SJCRH30 (cell line): ENCODE data around the gene CDCA3. TPM values are rescaled to one million over a fixed set of nuclear protein-coding genes. Genes with fewer than 3 reads are reported as not detected.

Source experiments
- DNase-seq, 2 experiments: peaks; one replicate each; pipeline ENCODE4 v3.0.0-alpha.2; 2015 to 2020
- H3K27ac ChIP-seq: fragments of 250-450 bp; sonication (Bioruptor Pico); 2 replicates; pipeline ENCODE4 v1.5.1; 2020; ENCODE audit warnings: mild to moderate bottlenecking, moderate library complexity
- H3K27me3 ChIP-seq: fragments of 250-450 bp; sonication (Bioruptor Pico); 2 replicates; pipeline ENCODE4 v1.5.1; 2020; ENCODE audit warnings: mild to moderate bottlenecking, moderate library complexity
- H3K36me3 ChIP-seq: fragments of 250-450 bp; sonication (Bioruptor Pico); 2 replicates; pipeline ENCODE4 v1.5.1; 2020; ENCODE audit warnings: mild to moderate bottlenecking, moderate library complexity
- H3K4me1 ChIP-seq: fragments of 250-450 bp; sonication (Bioruptor Pico); 2 replicates; pipeline ENCODE4 v1.5.1; 2020; ENCODE audit warnings: mild to moderate bottlenecking, moderate library complexity
- H3K4me3 ChIP-seq: fragments of 250-450 bp; sonication (Bioruptor Pico); 2 replicates; pipeline ENCODE4 v1.5.1; 2020; ENCODE audit warnings: mild to moderate bottlenecking, moderate library complexity
- H3K9me3 ChIP-seq: fragments of 250-450 bp; sonication (Bioruptor Pico); replicated peaks from 2 replicates; pipeline ENCODE4 v1.5.1; 2020; ENCODE audit warnings: mild to moderate bottlenecking, moderate library complexity
- total RNA-seq: library from RNA; depleted of rRNA; stranded (reverse); fragments of >200 nt; shearing (Covaris generic); gene quantifications from 2 replicates; pipeline ENCODE4 v1.2.3, GENCODE V29; 2014; rRNA removed

Gene CDCA3
- total RNA-seq, 1 experiment from 2014 or later = 96.8 TPM

DNA sequence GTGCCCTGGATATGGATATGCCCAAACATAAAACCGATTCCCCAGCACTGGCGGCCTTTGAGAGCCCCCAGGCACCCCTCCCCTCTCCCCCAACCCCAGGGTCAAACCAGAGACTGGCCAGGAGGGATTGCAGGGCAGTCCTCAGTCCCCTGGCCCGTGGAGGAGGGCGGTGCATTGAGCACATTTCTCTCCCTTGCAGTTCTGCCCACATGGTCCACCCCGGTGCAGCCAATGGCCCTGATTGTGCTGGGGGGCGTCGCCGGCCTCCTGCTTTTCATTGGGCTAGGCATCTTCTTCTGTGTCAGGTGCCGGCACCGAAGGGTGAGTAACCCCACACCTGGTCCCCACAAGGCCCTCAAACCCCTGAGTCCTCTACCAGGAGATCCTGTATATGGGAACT lies 32.9 kb downstream of the CDCA3 start:
- no peak overlapping the region for H3K27ac ChIP-seq
- H3K9me3 ChIP-seq = no peaks in the 10 kb centered on the region
- H3K4me1 ChIP-seq = peaks cover 10% of the 10 kb centered on the region; the same call in 1 of the 2 replicates
- H3K4me3 ChIP-seq = no peak overlapping the region
- peaks cover 14% of the 10 kb centered on the region for H3K27me3 ChIP-seq
- H3K36me3 ChIP-seq = no peaks in the 10 kb centered on the region
- no peak for DNase-seq

DNA sequence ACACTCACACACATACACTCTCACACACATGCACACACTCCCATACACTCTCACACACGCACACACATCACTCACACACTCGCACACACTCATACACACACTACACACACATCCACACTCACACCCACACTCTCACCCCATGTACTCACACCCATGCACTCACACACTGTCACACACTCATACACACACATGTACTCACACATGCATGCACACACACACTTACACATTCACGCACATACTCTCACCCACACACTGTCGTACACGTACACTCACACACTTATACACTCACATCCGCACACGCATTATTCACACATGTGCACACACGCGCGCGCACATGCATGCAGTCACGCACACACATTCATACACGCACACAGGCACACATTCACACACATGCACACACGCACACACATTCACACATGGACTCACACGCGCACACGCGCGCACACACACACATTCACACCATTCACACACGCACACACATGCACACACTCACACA lies 33.4 kb downstream of the CDCA3 start:
- peaks cover 14% of the 10 kb centered on the region for H3K27me3 ChIP-seq
- no peak for DNase-seq
- no peaks in the 10 kb centered on the region for H3K36me3 ChIP-seq

DNA sequence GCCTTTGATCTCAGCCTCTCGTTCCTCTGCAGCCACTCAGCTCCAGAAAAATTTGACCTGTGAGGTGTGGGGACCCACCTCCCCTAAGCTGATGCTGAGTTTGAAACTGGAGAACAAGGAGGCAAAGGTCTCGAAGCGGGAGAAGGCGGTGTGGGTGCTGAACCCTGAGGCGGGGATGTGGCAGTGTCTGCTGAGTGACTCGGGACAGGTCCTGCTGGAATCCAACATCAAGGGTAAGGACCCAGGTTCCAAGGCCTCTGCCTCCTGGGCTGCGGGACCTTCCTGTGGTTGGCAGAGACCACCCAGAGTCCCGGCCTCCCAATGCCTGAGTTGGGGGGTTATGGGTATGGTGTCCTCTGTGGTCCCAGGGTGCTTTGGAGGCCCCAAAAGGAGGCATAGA lies 34.0 kb downstream of the CDCA3 start:
- Histone ChIP-seq H3K9me3 (no peaks in the 10 kb centered on the region), H3K4me3 (no peak overlapping the region), H3K27me3 (peaks cover 15% of the 10 kb centered on the region), H3K27ac (no peak overlapping the region), H3K4me1 (peaks cover 10% of the 10 kb centered on the region; the same call in 1 of the 2 replicates), H3K36me3 (no peaks in the 10 kb centered on the region)
- DNase-seq = no peak

More for the DNA sequence above, 33.4 kb downstream of the CDCA3 start:
- H3K27ac ChIP-seq = no peak overlapping the region
- no peaks in the 10 kb centered on the region for H3K9me3 ChIP-seq
- H3K4me1 ChIP-seq = peaks cover 10% of the 10 kb centered on the region; the same call in 1 of the 2 replicates
- no peak overlapping the region for H3K4me3 ChIP-seq

DNA sequence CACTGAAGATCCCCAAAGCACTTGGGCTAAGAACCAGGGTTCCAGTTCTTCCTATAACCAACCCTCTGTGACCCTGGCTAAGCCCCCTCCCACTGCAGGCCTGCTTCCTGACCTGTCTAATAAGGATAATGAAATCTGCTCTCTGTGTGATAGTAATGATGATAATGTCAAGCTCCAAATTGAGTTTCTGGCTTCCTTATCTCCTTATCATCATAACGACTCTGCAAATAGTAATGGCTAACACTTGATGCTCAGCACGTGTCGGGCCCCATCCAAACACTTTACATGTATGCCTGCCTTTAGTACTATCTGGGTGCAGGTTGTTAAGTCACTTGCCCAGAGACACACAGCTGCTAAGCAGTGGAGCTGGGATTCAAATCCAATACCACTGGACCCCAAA lies 34.5 kb downstream of the CDCA3 start:
- Histone ChIP-seq H3K27me3 (peaks cover 18% of the 10 kb centered on the region), H3K27ac (no peak overlapping the region), H3K4me1 (peaks cover 7% of the 10 kb centered on the region; the same call in 1 of the 2 replicates), H3K4me3 (no peak overlapping the region), H3K36me3 (no peaks in the 10 kb centered on the region), H3K9me3 (no peaks in the 10 kb centered on the region)
- peak in 1 of 2 experiments; percentile 0 for DNase-seq

DNA sequence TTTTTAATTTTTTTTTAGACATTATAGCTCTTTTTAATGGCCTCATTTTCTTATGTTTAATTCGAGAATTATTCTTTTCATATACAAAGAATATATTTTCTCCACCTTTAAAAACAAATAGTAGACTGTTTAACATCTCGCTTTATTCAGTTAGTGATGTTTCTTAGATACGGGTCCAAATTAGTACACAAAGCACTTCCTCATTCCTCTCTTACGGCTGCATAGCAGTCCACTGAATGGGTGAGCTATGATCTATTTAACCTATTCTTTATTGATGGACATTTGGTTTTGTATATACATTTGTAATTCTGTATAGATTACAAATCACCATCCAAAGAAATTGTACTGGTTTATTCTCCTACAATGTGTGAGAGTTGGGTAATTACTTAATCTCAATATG lies 37.7 kb downstream of the CDCA3 start:
- H3K27ac ChIP-seq = no peak overlapping the region
- H3K9me3 ChIP-seq = no peaks in the 10 kb centered on the region
- no peaks in the 10 kb centered on the region for H3K36me3 ChIP-seq
- no peaks in the 10 kb centered on the region for H3K4me1 ChIP-seq
- peaks cover 13% of the 10 kb centered on the region; the same call in 1 of the 2 replicates for H3K27me3 ChIP-seq
- no peak for DNase-seq
- H3K4me3 ChIP-seq = no peak overlapping the region

DNA sequence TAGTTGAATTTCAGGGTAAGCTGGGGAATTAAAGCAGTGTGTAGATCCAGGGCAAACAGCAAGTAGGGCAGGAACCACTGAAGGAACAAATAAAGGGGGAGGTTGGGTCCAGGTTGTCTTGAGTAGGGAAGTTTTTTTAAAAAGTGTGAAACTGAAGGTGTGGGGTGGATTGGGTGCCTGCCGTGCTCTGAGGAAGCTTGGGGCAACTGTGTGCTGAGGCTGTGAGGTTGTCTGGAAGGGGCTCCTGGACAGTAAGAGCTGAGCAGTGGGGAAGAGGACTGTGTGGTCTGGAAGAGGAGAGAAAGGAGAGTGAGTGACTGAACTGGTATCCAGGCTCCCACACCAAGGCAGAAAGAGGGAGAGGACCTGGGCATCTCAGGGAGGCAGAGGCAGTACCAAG lies 40.3 kb downstream of the CDCA3 start:
- Histone ChIP-seq H3K27me3 (peaks cover 13% of the 10 kb centered on the region; the same call in 1 of the 2 replicates), H3K4me1 (no peaks in the 10 kb centered on the region), H3K4me3 (no peak overlapping the region), H3K27ac (no peak overlapping the region), H3K36me3 (no peaks in the 10 kb centered on the region), H3K9me3 (no peaks in the 10 kb centered on the region)
- no peak for DNase-seq

DNA sequence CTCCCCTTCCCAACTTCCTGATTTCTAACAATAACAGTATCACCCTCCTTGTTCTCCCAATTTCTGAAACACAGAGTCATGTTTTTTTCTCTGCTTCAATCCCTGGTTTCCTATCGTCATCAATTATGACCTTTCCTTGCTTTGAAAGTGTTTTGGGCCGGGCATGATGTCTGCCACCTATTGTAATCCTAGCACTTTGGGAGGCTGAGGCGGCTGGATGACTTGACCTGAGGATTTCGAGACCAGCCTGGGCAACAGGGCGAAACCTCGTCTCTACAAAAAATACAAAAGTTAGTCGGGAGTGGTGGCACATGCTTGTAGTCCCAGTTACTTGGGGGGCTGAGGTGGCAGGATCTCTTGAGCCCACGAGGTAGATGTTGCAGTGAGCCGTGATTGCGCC lies 42.0 kb downstream of the CDCA3 start:
- Histone ChIP-seq H3K4me1 (no peaks in the 10 kb centered on the region), H3K9me3 (no peaks in the 10 kb centered on the region), H3K27me3 (peaks cover 13% of the 10 kb centered on the region; the same call in 1 of the 2 replicates), H3K27ac (no peak overlapping the region), H3K36me3 (no peaks in the 10 kb centered on the region), H3K4me3 (no peak overlapping the region)
- no peak for DNase-seq

DNA sequence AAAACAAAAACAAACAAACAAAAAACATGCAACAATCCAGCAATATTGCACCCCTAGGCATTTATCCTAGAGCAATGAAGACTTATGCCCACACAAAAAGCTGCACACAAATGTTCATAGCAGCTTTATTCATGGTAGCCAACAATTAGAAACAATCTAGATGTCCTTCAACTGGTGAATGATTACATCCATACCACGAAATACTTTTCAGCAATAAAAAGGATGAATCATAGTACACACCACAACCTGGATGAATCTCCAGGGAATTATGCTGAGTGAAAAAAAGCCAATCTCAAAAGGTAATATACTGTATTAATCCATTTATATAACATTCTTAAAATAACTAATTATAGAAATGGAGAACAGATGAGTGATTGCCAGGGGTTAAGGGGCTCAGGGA lies 43.9 kb downstream of the CDCA3 start:
- Histone ChIP-seq H3K36me3 (no peaks in the 10 kb centered on the region), H3K4me1 (no peaks in the 10 kb centered on the region), H3K4me3 (no peak overlapping the region), H3K27ac (no peak overlapping the region), H3K27me3 (peaks cover 13% of the 10 kb centered on the region; the same call in 1 of the 2 replicates), H3K9me3 (no peaks in the 10 kb centered on the region)
- DNase-seq = no peak

DNA sequence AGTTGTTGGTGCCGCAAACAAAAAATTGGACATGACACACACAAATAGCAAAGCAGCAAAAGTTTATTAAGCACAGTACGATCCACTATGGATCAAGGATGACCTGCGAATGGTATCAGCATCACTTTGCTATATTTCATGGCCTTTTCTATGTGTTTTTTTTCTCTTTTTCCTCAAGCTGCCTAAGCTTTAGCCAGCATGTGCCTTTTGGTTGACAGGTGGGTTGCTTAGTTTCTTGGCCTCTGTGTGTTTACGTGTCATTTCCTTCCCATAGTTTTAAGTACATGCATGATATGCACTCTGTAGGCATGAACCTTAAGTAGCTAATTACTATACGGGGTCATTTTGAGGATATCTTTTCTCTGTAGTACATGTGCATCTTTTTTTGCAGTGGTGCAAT lies 51.9 kb downstream of the CDCA3 start:
- no peak overlapping the region for H3K4me3 ChIP-seq
- H3K27me3 ChIP-seq = peaks cover 14% of the 10 kb centered on the region
- H3K9me3 ChIP-seq = no peaks in the 10 kb centered on the region
- no peak for DNase-seq
- no peaks in the 10 kb centered on the region for H3K4me1 ChIP-seq
- H3K27ac ChIP-seq = no peak overlapping the region
- H3K36me3 ChIP-seq = no peaks in the 10 kb centered on the region

Other genes starting within 250 kb of the CDCA3 start
- 300 and 311 TPM in 2 replicates for gene CHD4, start 243.9 kb downstream of the CDCA3 start, total RNA-seq
- gene LPAR5, start 215.3 kb downstream of the CDCA3 start, total RNA-seq = not detected in 2 replicates
- gene ACRBP, start 203.9 kb downstream of the CDCA3 start, total RNA-seq = 0.28 TPM in 1 of 2 replicates, not detected in the other
- gene ING4, start 188.2 kb downstream of the CDCA3 start, total RNA-seq = 25.1 and 28.7 TPM in 2 replicates
- 40.5 and 46.5 TPM in 2 replicates for gene ZNF384, start 161.9 kb downstream of the CDCA3 start, total RNA-seq
- gene PIANP, start 150.5 kb downstream of the CDCA3 start, total RNA-seq = 0.15 and 0.28 TPM in 2 replicates
- gene COPS7A, start 127.2 kb downstream of the CDCA3 start, total RNA-seq = 34.1 and 35.9 TPM in 2 replicates
- 161 and 175 TPM in 2 replicates for gene MLF2, start 98.1 kb downstream of the CDCA3 start, total RNA-seq
- gene PTMS, start 84.9 kb downstream of the CDCA3 start, total RNA-seq = 84.2 and 89.9 TPM in 2 replicates
- 0.16 TPM in 1 of 2 replicates, not detected in the other for gene LAG3, start 78.8 kb downstream of the CDCA3 start, total RNA-seq
- not detected in 2 replicates for gene CD4, start 61.8 kb downstream of the CDCA3 start, total RNA-seq
- 2.2 and 3.5 TPM in 2 replicates for gene GPR162, start 29.5 kb downstream of the CDCA3 start, total RNA-seq
- 13.7 and 19.3 TPM in 2 replicates for gene P3H3, start 22.9 kb downstream of the CDCA3 start, total RNA-seq
- gene GNB3, start 10.4 kb downstream of the CDCA3 start, total RNA-seq = 2.2 and 3.2 TPM in 2 replicates
- 76.7 and 78.0 TPM in 2 replicates for gene USP5, start 864 bp upstream of the CDCA3 start, total RNA-seq
- 1,296 and 1,386 TPM in 2 replicates for gene TPI1, start 16.2 kb upstream of the CDCA3 start, total RNA-seq
- 2.6 and 3.7 TPM in 2 replicates for gene SPSB2, start 22.0 kb upstream of the CDCA3 start, total RNA-seq
- gene LRRC23, start 53.5 kb upstream of the CDCA3 start, total RNA-seq = 3.6 and 3.8 TPM in 2 replicates
- 1.8 and 2.1 TPM in 2 replicates for gene ENO2, start 63.3 kb upstream of the CDCA3 start, total RNA-seq
- 13.2 and 14.2 TPM in 2 replicates for gene ATN1, start 76.7 kb upstream of the CDCA3 start, total RNA-seq
- gene RNU7-1, start 92.5 kb upstream of the CDCA3 start, total RNA-seq = not detected in 2 replicates
- 193 and 245 TPM in 2 replicates for gene C12orf57, start 92.7 kb upstream of the CDCA3 start, total RNA-seq
- gene PTPN6, start 100.1 kb upstream of the CDCA3 start, total RNA-seq = 0.18 and 0.38 TPM in 2 replicates
- 310 and 322 TPM in 2 replicates for gene PHB2, start 119.4 kb upstream of the CDCA3 start, total RNA-seq
- 54.9 and 57.7 TPM in 2 replicates for gene EMG1, start 119.6 kb upstream of the CDCA3 start, total RNA-seq
- gene LPCAT3, start 167.2 kb upstream of the CDCA3 start, total RNA-seq = 19.6 and 19.9 TPM in 2 replicates
- 0.61 TPM in 1 of 2 replicates, not detected in the other for gene C1S, start 209.4 kb upstream of the CDCA3 start, total RNA-seq
- 1.5 and 3.4 TPM in 2 replicates for gene C1R, start 241.2 kb upstream of the CDCA3 start, total RNA-seq